Brain microvascular endothelial cell (primary cell): ENCODE results near the gene GRIK4.

Source experiments
- DNase-seq: peaks from one replicate; pipeline ENCODE4 v3.0.0-alpha.2; 2020
- H3K27ac ChIP-seq: fragments of 250-450 bp; sonication (Bioruptor Pico); 2 replicates; pipeline ENCODE4 v1.5.1; 2020; ENCODE audit warnings: mild to moderate bottlenecking, moderate library complexity
- H3K27me3 ChIP-seq: fragments of 250-450 bp; sonication (Bioruptor Pico); replicated peaks from 2 replicates; pipeline ENCODE4 v1.5.1; 2020; ENCODE audit warnings: mild to moderate bottlenecking
- H3K36me3 ChIP-seq: fragments of 250-450 bp; sonication (Bioruptor Pico); replicated peaks from 2 replicates; pipeline ENCODE4 v1.5.1; 2020; ENCODE audit warnings: mild to moderate bottlenecking
- H3K4me3 ChIP-seq: 2 replicates; pipeline ENCODE4 v1.5.1; 2011; ENCODE audit warnings: low read depth, mild to moderate bottlenecking, control low read depth, low read length, moderate library complexity
- CTCF ChIP-seq: IDR thresholded peaks from 2 replicates; pipeline ENCODE4 v1.5.1; 2011; ENCODE audit warnings: low read depth, mild to moderate bottlenecking, moderate library complexity, low read length, control low read depth, inconsistent platforms; ENCODE audit errors: missing control alignments
- in situ Hi-C: cut with HindIII; loops from 2 replicates; pipeline ENCODE4 v1.10.0; 2017; ENCODE audit warnings: low sequenced_read_pairs, low pct_ligation_motif_present

The GRIK4 gene

GRCh38 chr11:120815319-120816100, 304.0 kb downstream of the GRIK4 start:
- in situ Hi-C loops = no loop called here
- Histone ChIP-seq H3K4me3 (no peak overlapping the region), H3K27me3 (no peaks in the 10 kb centered on the region), H3K27ac (no peak overlapping the region), H3K36me3 (no peaks in the 10 kb centered on the region)
- no peak for DNase-seq
- no peak for TF ChIP-seq CTCF

- DNase-seq = no peak
- Histone ChIP-seq H3K27me3 (no peaks in the 10 kb centered on the region), H3K27ac (no peak overlapping the region), H3K36me3 (no peaks in the 10 kb centered on the region), H3K4me3 (no peak overlapping the region)
- TF ChIP-seq CTCF = no peak
- in situ Hi-C loops = no loop called here
Measured at GRCh38 chr11:120816176-120816575, 304.6 kb downstream of the GRIK4 start.

- Histone ChIP-seq H3K27ac (no peak overlapping the region), H3K36me3 (no peaks in the 10 kb centered on the region), H3K4me3 (no peak overlapping the region), H3K27me3 (no peaks in the 10 kb centered on the region)
- no peak for TF ChIP-seq CTCF
- in situ Hi-C loops = no loop called here
- DNase-seq = no peak
Measured at GRCh38 chr11:120816711-120817110, 305.2 kb downstream of the GRIK4 start.

- in situ Hi-C loops = no loop called here
- no peak for TF ChIP-seq CTCF
- Histone ChIP-seq H3K27ac (no peak overlapping the region), H3K36me3 (no peaks in the 10 kb centered on the region), H3K4me3 (no peak overlapping the region), H3K27me3 (no peaks in the 10 kb centered on the region)
- DNase-seq = no peak
Measured at GRCh38 chr11:120817158-120817557, 305.6 kb downstream of the GRIK4 start.

GRCh38 chr11:120818097-120818496, 306.5 kb downstream of the GRIK4 start:
- no peak for DNase-seq
- Histone ChIP-seq H3K36me3 (no peaks in the 10 kb centered on the region), H3K4me3 (no peak overlapping the region), H3K27me3 (no peaks in the 10 kb centered on the region), H3K27ac (no peak overlapping the region)
- no peak for TF ChIP-seq CTCF
- in situ Hi-C loops = no loop called here

GRCh38 chr11:120819003-120819402, 307.5 kb downstream of the GRIK4 start:
- no peaks in the 10 kb centered on the region for H3K27me3 ChIP-seq
- in situ Hi-C loops = no loop called here

More at GRCh38 chr11:120819003-120819402, 307.5 kb downstream of the GRIK4 start:
- Histone ChIP-seq H3K4me3 (no peak overlapping the region), H3K36me3 (no peaks in the 10 kb centered on the region), H3K27ac (no peak overlapping the region)
- no peak for TF ChIP-seq CTCF
- DNase-seq = no peak
